PC-3 (cell line): Measurements from ENCODE around the gene RHOBTB3. TPM values are rescaled to one million over a fixed set of nuclear protein-coding genes. Genes with fewer than 3 reads are reported as not detected.

Source experiments
- ATAC-seq: fragments of 200-7000 bp; cut with Tn5 transposase; 2 replicates; pipeline ENCODE4 v1.9.1; 2020; ENCODE audit warnings: mild to moderate bottlenecking, moderate library complexity
- BruUV-seq: library from RNA; stranded (reverse); fragments of 400-500 nt; replicated peaks from 2 replicates; lab custom pipeline; 2021; lab: Mats Ljungman, UMichigan
- CTCF ChIA-PET: fragments of 300-600 bp; sonication (Branson Sonifier 250); formaldehyde crosslinking; loops from one replicate; lab custom pipeline; 2022; ENCODE audit warnings: antibody characterized with exemption; lab: Charles Lee
- POLR2A ChIA-PET: fragments of 300-600 bp; sonication (Branson Sonifier 250); formaldehyde crosslinking; loops from one replicate; lab custom pipeline; 2022; ENCODE audit warnings: antibody characterized with exemption; ENCODE audit not compliant: unreplicated experiment; lab: Charles Lee
- DNase-seq: peaks from one replicate; pipeline ENCODE4 v3.0.0-alpha.2; 2015
- H2AFZ ChIP-seq: fragments of 300-600 bp; sonication (generic); 2 replicates; pipeline ENCODE4 v1.6.0; 2016; ENCODE audit warnings: antibody characterized with exemption, low read length
- H3F3A ChIP-seq: fragments of 300-600 bp; sonication (generic); one replicate; pipeline ENCODE4 v1.6.0; 2017; ENCODE audit warnings: antibody characterized with exemption, low read length, control low read depth, mild to moderate bottlenecking; ENCODE audit not compliant: unreplicated experiment
- H3K27ac ChIP-seq: fragments of 300-600 bp; sonication (generic); 2 replicates; pipeline ENCODE4 v1.5.1; 2016; ENCODE audit warnings: mild to moderate bottlenecking, low read length
- H3K27me3 ChIP-seq: fragments of 300-600 bp; sonication (generic); 2 replicates; pipeline ENCODE4 v1.6.1; 2016; ENCODE audit warnings: low read length, mixed read lengths
- H3K36me3 ChIP-seq: fragments of 300-600 bp; sonication (generic); 2 replicates; pipeline ENCODE4 v1.6.1; 2016; ENCODE audit warnings: low read depth, mixed run types, low read length, mixed read lengths
- H3K4me1 ChIP-seq: fragments of 300-600 bp; sonication (generic); 2 replicates; pipeline ENCODE4 v1.5.1; 2016; ENCODE audit warnings: low read length; ENCODE audit not compliant: insufficient read depth
- H3K4me2 ChIP-seq: fragments of 300-600 bp; sonication (generic); 2 replicates; pipeline ENCODE4 v1.6.0; 2016; ENCODE audit warnings: low read length
- H3K4me3 ChIP-seq: fragments of 300-600 bp; sonication (generic); 2 replicates; pipeline ENCODE4 v1.5.1; 2016; ENCODE audit warnings: mild to moderate bottlenecking, low read length, mixed read lengths
- H3K79me2 ChIP-seq: fragments of 300-600 bp; sonication (generic); 2 replicates; pipeline ENCODE4 v1.6.1; 2017; ENCODE audit warnings: low read length, mixed read lengths
- H3K9ac ChIP-seq: fragments of 300-600 bp; sonication (generic); 2 replicates; pipeline ENCODE4 v1.6.0; 2016; ENCODE audit warnings: mild to moderate bottlenecking, low read length
- H3K9me2 ChIP-seq: fragments of 300-600 bp; sonication (generic); replicated peaks from 2 replicates; pipeline ENCODE4 v1.6.1; 2016; ENCODE audit warnings: mixed run types, low read length, mixed read lengths
- H3K9me3 ChIP-seq: fragments of 300-600 bp; sonication (generic); 2 replicates; pipeline ENCODE4 v1.6.1; 2016; ENCODE audit warnings: low read length, mixed read lengths
- H4K20me1 ChIP-seq: fragments of 300-600 bp; sonication (generic); 2 replicates; pipeline ENCODE4 v1.6.1; 2016; ENCODE audit warnings: low read length, mixed read lengths
- EZH2 ChIP-seq: fragments of 300-600 bp; sonication (generic); IDR thresholded peaks from one replicate; pipeline ENCODE4 v1.6.1; 2017; ENCODE audit warnings: antibody characterized with exemption, mild to moderate bottlenecking, low read length; ENCODE audit not compliant: unreplicated experiment
- EZH2phosphoT487 ChIP-seq: fragments of 300-600 bp; sonication (generic); IDR thresholded peaks from 2 replicates; pipeline ENCODE4 v1.6.1; 2018; ENCODE audit warnings: mild to moderate bottlenecking, antibody characterized with exemption, low read length, borderline replicate concordance
- intact Hi-C: fragments of 100-400 bp; cut with micrococcal nuclease; formaldehyde crosslinking; loops from 2 replicates; pipeline ENCODE4 v1.9.0; 2023
- total RNA-seq: library from RNA; depleted of rRNA; stranded (reverse); fragments of >200 nt; gene quantifications from 2 replicates; pipeline ENCODE4 v1.2.3, GENCODE V29; 2014
- TF ChIP-seq, protein P1 (sequence below): fragments of 300-600 bp; sonication (generic); conservative IDR thresholded peaks from 2 replicates; pipeline ENCODE4 v1.5.1; 2017; ENCODE audit warnings: antibody characterized with exemption, low read depth, mild to moderate bottlenecking, low read length

Gene RHOBTB3
- total RNA-seq, 1 experiment from 2014 or later = 16.3 TPM

DNA sequence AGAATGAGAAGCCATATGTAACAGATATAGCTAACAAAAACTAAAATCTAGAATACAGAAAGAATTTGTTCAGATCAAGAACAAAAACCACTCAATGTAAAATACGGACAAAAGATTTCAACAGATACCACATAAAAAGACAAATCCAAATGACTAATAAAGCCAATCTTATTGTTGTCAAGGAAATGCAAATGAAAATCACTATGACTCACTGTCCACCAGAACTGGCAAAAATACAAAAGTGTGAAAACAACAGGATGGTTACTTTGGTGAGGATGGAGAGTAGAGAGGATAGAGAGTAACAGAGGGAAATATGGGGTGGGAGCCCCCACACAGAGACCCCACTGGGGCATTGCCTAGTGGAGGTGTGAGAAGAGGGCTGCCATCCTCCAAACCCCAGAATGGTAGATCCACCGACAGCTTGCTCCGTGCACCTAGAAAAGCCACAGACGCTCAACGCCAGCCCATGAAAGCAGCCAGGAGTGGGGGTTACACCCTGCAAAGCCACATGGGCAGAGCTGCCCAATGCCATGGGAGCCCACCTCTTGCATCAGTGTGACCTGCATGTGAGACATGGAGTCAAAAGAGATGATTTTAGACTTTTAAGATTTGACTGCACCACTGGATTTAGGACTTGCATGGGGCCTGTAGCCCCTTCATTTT, 15.2 kb upstream of the RHOBTB3 start:
- no peaks in the 10 kb centered on the region for H3K9me3 ChIP-seq
- peak; percentile 25 for ATAC-seq
- no peaks in the 10 kb centered on the region for H3K27me3 ChIP-seq
- no peaks in the 10 kb centered on the region for H4K20me1 ChIP-seq
- H3K9me2 ChIP-seq = no peaks in the 10 kb centered on the region
- peak overlapping the region; percentile 37; the same call in 1 of the 2 replicates for H3K4me2 ChIP-seq
- ChIA-PET POLR2A (no interaction called here), CTCF (no interaction called here)
- H3K79me2 ChIP-seq = no peaks in the 10 kb centered on the region
- 0 out of 2 replicates have a peak overlapping the region, but pooled peaks have one; percentile 3 for H3K27ac ChIP-seq
- intact Hi-C loops = loop anchor here (1.0 kb wide), 1 partner anchor 48 kb away; no protein-coding TSS in a partner anchor
- no peaks in the 10 kb centered on the region for H3K36me3 ChIP-seq
- no peak for TF ChIP-seq EZH2phosphoT487
- TF ChIP-seq, protein P1, sequence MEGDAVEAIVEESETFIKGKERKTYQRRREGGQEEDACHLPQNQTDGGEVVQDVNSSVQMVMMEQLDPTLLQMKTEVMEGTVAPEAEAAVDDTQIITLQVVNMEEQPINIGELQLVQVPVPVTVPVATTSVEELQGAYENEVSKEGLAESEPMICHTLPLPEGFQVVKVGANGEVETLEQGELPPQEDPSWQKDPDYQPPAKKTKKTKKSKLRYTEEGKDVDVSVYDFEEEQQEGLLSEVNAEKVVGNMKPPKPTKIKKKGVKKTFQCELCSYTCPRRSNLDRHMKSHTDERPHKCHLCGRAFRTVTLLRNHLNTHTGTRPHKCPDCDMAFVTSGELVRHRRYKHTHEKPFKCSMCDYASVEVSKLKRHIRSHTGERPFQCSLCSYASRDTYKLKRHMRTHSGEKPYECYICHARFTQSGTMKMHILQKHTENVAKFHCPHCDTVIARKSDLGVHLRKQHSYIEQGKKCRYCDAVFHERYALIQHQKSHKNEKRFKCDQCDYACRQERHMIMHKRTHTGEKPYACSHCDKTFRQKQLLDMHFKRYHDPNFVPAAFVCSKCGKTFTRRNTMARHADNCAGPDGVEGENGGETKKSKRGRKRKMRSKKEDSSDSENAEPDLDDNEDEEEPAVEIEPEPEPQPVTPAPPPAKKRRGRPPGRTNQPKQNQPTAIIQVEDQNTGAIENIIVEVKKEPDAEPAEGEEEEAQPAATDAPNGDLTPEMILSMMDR = no peak
- H3F3A ChIP-seq = no peaks in the 10 kb centered on the region
- DNase-seq = peak; percentile 81
- H3K4me1 ChIP-seq = peaks cover 24% of the 10 kb centered on the region
- H2AFZ ChIP-seq = no peak overlapping the region
- H3K9ac ChIP-seq = no peak overlapping the region
- BruUV-seq = no TSS peak
- H3K4me3 ChIP-seq = no peak overlapping the region

DNA sequence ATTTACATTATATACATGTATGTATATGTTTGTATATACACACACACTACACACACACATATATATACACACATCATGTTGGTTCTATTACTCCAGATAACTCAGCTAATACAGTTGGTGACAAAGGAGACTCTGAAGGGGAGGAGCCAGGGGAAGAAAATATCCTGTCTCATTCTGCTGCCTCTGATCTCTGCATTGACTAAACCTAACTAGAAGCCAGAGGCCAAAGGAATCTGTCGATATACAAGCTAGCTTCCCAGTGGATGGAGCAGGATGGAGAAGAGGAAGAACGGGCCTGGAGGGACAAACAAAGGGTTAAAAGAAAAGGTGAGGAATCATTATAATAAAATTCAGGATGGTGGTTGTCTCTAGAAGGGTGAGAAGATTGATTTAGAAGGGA, 13.7 kb upstream of the RHOBTB3 start:
- no peaks in the 10 kb centered on the region for H3K9me3 ChIP-seq
- no peaks in the 10 kb centered on the region for H3K79me2 ChIP-seq
- ChIA-PET CTCF (no interaction called here), POLR2A (no interaction called here)
- H2AFZ ChIP-seq = no peak overlapping the region
- H3K4me3 ChIP-seq = no peak overlapping the region
- peaks cover 18% of the 10 kb centered on the region for H3K4me1 ChIP-seq
- no peaks in the 10 kb centered on the region for H3K36me3 ChIP-seq
- H3K27me3 ChIP-seq = no peaks in the 10 kb centered on the region
- no peaks in the 10 kb centered on the region for H4K20me1 ChIP-seq
- ATAC-seq = no peak
- no peak overlapping the region for H3K27ac ChIP-seq
- no peak overlapping the region for H3K9ac ChIP-seq
- H3F3A ChIP-seq = no peaks in the 10 kb centered on the region
- TF ChIP-seq, protein P1 = no peak
- no peak for TF ChIP-seq EZH2
- no peak for TF ChIP-seq EZH2phosphoT487
- no peaks in the 10 kb centered on the region for H3K9me2 ChIP-seq
- no peak for DNase-seq
- no peak overlapping the region for H3K4me2 ChIP-seq
- intact Hi-C loops = no loop called here
- BruUV-seq = no TSS peak

DNA sequence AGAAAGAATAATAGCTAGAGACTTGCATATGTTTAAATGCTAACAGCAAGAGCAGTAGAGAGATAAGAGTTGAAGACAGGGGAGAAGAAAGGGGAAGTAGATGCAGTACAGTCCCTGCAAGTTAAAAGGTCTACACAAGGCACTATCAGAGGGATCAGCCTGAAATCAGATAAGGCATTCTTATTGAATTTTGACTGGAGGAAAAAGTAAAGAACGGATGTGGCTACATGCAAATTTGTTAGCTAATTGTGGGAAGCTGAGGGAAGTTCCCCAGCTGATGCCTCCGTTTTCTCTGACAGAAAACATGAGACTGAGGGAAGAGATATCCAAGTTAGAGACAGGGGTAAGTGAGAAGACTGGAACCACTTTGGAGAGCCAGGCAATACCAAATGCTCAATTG, 12.9 kb upstream of the RHOBTB3 start:
- no peak overlapping the region for H3K4me2 ChIP-seq
- H3K4me1 ChIP-seq = peaks cover 13% of the 10 kb centered on the region
- ChIA-PET POLR2A (no interaction called here), CTCF (no interaction called here)
- no peak for TF ChIP-seq EZH2
- TF ChIP-seq, protein P1 = no peak
- no peak for TF ChIP-seq EZH2phosphoT487
- intact Hi-C loops = no loop called here
- no peaks in the 10 kb centered on the region for H3F3A ChIP-seq
- DNase-seq (no peak), ATAC-seq (no peak)
- no peaks in the 10 kb centered on the region for H3K9me2 ChIP-seq
- H3K79me2 ChIP-seq = no peaks in the 10 kb centered on the region
- no peaks in the 10 kb centered on the region for H4K20me1 ChIP-seq
- no peaks in the 10 kb centered on the region for H3K9me3 ChIP-seq
- H3K27me3 ChIP-seq = no peaks in the 10 kb centered on the region
- H3K4me3 ChIP-seq = no peak overlapping the region
- H2AFZ ChIP-seq = no peak overlapping the region
- BruUV-seq = no TSS peak
- no peak overlapping the region for H3K9ac ChIP-seq
- no peak overlapping the region for H3K27ac ChIP-seq
- H3K36me3 ChIP-seq = no peaks in the 10 kb centered on the region
